Cerebellar nuclear complex (tissue), 1 donor: Measurements from ENCODE around the gene ITGA6.
"Not testable (repeated sequence)": the region's sequence is repeated elsewhere in the genome, so short reads cannot be mapped to it uniquely, and the experiment has no call there.

ENCODE experiments used
- DNase-seq, 2 experiments: peaks; one replicate each; lab custom pipeline; 2025; lab: John Stamatoyannopoulos, UW

Gene ITGA6

DNA sequence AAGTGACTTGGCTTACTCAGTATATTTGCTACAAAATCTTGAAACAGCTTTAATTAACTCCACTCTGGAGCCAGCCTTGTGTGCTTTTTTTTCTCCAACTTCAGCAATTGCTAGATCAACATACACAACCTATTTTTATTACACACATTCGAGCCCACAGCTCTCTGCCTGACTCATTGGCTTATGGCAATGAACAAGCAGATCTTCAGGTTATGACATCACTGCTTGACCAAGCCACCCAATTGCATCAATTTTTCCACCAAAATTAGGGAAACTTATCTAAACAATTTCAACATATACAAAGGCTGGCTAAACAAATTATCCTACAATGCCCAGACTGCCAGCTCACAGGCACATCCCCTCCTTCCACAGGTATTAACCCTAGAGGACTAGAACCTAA lies 88.9 kb downstream of the ITGA6 start:
- no peak for DNase-seq

DNA sequence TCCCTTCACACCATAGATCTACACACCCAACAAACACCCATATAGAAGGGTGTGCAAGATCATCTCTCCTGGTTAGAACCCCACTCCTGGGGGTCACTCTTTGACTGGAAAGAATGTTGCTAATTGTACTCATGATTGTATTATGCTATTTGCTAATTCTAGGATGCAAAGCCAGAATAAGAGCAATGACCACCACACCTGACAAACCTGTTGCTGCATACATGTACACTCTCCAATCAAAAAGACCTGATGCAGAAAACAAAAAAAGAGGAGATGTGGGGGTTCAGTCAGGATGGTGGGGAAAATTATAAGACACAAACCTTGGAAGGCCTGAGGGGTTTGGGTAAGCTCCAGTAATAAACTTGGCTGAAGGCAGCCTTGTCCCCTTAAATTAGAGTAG lies 91.6 kb downstream of the ITGA6 start:
- no peak for DNase-seq

DNA sequence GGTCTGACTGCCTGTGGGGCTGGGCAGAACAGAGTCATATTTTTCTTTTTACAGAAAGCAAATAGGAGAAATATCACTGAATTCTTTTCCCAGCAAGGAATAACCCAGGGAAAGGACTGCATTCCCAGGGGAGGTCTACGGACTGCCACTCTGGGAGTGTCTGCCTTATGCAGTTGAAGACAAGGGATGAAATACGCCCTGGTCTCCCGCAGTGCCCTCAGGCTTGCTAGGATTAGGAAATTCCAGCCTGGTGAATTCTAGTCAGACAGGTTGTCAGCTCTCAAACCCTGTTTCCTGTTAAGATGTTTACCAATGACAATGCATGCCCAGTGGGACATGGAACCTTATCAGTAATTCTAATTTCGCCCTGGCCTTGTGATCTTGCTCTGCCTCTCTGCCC lies 98.2 kb downstream of the ITGA6 start:
- DNase-seq: no peak

DNA sequence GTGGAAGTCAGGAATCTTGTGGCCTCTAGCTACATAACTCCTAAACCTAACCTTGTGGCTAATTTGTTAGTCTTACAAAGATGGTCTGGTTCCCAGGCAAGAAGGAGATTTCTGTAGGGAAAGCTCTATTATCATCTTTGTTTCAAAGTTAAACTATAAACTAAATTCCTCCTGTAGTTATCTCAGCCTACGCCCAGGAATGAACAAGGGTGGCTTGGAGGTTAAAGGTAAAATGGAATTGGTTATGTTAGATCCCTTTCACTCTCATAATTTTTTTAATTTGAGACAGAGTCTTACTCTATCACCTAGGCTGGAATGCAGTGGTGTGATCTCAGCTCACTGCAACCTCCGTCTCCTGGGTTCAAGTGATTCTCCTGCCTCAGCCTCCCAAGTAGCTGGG lies 103.9 kb downstream of the ITGA6 start:
- no peak for DNase-seq

DNA sequence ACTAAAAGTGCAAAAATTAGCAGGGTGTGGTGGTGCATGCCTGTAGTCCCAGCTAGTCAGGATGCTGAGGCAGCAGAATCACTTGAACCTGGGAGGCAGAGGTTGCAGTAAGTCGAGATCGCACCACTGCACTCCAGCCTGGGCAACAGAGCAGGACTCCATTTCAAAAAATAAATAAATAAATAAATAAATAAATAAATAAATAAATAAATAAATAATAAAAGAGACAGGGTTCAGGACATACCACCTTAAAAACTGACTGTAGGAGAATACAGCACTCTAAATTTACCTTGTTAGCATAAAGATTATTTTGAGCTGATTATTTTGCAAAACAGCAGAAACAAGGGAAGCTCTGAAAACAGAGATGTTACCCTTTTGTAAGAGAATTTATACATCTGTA lies 105.1 kb downstream of the ITGA6 start:
- not testable (repeated sequence) for DNase-seq

DNA sequence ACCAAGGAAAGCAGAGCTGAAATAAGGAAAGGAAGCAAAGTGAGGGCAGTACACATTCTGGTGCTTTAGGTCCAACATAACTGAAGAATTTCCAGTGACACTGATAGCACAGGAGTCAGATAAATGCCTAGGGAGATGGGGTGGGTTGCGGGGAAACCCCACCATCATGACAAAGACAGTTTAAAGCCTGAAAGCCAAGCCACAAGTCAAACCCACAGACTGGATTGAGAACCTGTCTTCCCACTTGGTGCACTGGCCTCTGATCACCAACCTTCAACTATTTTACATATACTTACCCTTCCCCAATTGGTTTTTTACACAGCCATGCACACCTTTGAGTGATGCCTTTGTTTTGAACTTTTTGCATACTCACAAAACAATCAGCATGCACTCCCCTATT lies 106.3 kb downstream of the ITGA6 start:
- DNase-seq: no peak

DNA sequence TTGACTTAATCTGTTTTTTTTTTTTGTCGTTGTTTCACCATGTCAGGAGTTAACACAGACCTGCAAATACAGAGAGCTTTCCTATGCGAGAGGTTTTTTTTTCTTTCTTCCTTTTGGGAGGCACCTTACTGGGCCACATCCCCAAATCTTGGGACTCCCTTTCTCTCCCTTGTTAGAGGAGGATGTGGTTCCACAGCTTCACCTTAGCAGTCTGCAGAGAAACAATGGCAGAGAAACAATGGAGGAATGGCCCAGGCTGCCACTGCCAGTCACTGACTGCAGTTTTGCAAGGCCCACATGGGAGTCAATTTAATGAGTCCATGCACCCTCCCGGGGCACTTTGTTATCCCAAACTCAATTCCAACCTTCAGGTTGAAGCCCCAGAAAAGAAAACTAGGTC lies 107.7 kb downstream of the ITGA6 start:
- DNase-seq: no peak

DNA sequence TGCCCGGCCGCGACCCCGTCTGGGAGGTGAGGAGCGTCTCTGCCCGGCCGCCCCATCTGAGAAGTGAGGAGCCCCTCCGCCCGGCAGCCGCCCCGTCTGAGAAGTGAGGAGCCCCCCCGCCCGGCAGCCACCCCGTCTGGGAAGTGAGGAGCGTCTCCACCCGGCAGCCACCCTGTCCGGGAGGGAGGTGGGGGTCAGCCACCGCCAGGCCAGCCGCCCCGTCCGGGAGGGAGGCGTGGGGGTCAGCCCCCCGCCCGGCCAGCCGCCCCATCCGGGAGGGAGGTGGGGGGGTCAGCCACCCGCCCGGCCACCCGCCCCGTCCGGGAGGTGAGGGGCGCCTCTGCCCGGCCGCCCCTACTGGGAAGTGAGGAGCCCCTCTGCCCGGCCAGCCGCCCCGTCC lies 110.5 kb downstream of the ITGA6 start:
- not testable (repeated sequence) for DNase-seq

DNA sequence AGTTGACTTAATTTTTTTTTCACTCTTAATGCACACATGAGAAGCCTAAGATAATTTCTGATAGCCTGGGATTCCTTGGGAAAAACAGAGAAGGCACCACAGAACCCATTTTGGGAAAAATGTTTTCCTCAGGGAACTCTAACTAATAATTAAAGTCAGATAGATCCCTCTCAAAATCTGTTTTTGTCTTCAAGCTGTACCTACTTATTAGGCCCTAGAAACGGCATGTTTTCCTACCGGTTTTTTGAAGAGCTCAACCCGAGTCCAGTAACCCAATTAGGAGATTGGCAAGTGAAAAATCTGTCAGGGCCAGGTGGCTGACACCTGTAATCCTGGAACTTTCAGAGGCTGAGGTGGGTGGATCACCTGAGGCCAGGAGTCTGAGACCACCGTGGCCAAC lies 112.4 kb downstream of the ITGA6 start:
- no peak for DNase-seq

DNA sequence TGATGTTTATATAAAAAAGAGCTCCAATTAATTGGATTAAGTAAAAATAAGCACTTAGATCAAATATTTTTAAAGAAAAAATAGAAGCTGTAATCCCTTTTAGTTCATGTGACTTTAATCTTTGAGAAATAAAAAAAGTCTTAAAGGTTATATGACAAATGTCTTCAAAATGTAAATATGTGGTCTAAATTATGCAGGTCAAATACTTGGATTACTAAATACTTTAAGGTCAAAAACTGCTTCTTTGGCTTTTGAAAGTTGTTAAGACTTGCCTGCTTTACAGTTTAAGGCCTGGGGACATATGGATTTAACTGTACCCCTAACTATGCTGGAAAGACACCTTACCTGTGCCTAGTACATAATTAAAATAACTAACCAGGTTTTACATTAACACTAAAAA lies 113.0 kb downstream of the ITGA6 start:
- no peak for DNase-seq

DNA sequence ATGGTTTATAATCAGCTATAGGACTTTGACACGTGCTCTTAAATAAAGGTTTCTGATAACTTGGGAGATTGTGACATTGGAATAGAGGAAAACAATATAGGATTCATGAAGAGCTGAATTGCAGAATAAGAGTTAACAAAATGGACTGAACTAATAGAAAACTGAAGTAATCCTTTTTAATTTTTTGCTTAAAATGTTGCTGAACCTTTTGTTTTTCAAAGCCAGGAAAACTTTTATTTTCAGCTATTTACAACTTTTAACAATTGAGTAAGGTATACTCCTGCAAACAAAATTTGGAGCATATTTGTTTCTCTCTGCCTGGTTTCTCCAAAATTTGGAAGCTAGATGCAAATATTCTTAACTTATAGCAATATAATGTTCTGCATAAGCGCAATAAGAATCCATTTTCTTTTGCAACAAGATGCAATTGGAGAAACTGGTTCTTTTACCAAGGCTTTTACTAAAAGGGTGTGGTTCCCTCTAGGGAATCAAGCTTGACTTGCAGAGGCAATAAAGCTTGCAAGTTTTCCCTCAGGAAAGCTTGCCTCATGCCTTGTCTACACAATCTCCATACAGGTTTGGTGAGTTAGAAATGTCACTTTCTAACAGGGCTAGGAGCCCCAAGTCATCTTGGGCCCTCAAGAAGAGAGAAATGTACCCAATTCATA lies 118.2 kb downstream of the ITGA6 start:
- DNase-seq: no peak

DNA sequence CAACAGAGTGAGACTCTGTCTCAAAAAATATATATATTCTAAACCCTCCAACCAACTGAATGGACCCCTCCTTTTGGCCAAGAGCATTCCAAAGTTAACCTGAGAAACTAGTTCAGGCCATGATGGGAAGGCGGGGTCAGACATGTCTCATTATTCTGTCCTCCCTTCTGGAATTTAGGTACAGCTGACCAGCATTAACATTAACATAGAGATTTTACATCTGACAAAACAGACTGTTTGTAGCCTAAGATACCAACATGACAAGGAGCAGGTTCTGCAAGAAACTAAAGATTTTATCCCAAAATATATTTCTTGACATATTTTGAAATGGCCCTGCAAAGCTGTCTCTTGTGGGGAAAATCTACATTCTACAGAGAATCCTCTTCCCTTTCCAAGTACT lies 121.7 kb downstream of the ITGA6 start:
- no peak for DNase-seq

DNA sequence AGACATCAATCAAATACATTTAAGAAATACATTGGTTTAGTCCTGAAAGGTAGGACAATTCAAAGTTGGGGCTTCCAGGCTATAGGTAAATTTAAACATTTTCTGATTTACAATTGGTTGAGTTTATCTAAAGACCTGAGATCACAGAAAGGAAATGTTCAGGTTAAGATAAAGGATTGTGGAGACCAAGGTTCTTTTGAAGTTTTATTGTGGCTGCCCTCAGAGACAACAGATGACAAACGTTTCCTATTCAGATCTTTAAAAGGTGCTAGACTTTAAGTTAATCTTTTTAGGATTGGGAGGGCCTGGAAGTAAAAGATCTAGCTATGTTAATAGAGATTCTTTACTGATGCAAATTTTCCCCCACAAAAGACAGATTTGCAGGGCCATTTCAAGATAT lies 122.4 kb downstream of the ITGA6 start:
- not testable (repeated sequence) for DNase-seq

DNA sequence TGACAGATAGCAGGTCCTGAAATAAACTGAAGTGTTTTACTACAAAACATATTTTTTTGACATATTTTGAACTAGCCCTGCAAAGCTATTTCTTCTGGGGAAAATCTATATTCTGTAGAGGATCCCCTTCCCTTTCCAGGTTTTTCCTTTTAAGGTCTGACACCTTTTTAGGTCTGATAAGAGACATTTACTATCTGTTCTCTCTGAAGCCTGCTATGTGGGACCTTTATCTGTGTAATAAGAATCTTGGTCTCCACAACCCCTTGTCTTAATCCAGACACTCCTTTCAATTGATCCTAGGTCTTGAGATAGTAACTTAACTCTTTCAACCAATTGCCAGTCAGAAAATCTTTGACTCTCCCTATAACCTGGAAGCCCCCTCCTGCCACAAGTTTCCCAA lies 123.0 kb downstream of the ITGA6 start:
- DNase-seq: no peak

DNA sequence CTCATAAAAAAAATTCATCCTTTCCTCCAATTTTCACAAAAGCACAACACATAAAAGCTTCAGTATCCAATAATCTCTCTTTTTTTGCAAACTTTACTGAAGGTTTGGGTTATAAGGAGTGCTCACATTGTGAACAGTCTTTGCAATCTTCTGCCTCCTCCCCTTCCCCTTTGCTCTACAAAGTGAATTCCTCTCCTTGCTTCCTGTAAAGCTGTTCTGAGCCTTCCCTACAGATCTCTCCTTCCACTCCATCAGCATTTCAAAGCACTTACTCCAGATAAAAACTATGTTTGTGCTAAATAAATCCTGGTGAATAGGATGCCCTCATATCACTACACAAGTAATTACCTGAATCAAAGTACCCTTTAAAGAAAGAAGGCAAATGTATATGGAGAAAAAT lies 123.9 kb downstream of the ITGA6 start:
- no peak for DNase-seq

DNA sequence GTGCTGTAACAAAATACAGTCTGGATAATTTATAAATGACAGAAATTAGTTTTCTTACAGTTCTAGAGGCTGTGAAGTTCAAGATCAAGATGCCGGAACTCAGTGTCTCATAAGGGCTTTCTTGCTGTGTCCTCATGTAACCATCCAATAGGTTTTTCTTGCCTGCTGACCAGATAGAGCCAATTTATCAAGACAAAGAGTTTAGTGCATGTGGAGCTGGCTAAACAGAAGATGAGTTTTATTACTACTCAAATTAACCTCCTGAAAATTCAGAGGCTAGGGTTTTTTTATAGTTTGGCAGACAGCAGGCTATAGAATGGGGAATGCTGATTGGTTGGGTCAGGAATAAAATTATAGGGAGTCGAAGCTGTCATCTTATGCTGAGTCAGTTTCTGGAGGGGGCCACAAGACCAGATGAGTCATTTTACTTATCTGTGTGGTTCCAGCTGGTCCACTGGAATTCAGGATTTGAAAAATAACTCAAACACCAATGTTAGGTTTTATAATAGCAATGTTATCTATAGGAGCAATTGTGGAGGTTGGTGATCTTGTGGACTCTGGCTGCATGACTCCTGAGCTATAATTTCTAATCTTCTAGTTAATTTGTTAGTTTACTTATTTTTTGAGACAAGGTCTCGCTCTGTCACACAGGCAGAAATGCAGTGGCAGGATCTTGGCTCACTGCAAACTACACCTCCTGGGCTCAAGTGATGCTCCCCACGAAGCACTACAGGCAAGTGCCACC lies 125.3 kb downstream of the ITGA6 start:
- no peak for DNase-seq

DNA sequence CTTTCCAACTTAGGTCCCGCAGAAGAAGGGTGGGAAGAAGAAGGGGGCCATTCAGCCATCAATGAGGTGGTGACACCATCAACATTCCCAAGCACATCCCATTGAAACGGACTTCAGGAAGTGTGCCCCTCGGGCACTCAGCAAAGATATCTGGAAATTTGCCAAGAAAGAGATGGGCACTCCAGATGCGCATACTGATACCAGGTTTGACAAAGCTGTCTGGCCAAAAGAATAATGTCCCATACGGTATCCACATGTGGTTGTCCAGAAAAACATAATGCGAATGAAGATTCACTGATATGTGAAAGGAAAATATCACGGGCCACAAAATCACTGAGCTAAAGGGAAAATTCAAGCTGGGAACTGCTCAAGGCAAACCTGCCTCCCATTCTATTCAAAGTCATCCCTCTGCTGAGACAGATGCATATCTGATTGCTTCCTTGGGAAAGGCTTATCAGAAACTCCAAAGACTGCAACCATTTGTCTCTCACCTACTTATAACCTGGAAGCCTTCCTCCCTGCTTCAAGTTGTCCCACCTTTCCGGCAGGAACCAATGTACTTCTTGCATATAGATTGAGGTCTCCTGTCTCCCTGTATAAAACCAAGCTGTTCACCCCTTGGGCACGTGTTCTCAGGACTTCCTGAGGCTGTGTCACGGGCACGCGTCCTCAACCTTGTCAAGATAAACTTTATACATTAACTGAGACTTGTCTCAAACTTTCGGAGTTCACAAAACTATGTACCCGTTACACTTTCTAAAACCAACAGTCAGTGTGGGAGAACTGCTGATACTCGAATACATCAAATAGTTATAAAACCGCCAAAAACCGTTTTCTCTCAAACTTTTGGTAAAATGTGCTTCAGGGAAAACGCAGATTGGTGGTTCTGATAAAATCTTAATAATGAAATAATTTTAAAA lies 127.2 kb downstream of the ITGA6 start:
- DNase-seq: no peak

DNA sequence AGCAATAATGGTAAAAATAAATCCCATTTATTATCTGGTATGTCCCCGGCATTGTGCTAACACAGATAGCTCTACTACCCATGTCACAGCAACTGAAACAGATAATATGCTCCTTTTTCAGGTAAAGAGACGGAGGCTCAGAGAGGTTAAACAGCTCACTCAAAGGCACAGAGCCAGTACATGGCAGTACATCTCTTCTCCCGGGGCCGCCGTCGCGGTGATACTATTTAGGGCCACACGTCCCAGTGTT lies 127.8 kb downstream of the ITGA6 start:
- no peak for DNase-seq
